BJ (cell line): ENCODE measurements around the gene LCMT1. TPM values are rescaled to one million over a fixed set of nuclear protein-coding genes. Genes with fewer than 3 reads are reported as not detected.

ENCODE experiments used
- CTCF ChIA-PET: fragments of 350-600 bp; formaldehyde crosslinking; extraction: SDS; loops from one replicate; lab custom pipeline; 2021; ENCODE audit warnings: antibody characterized with exemption, inconsistent platforms; lab: Yijun Ruan, JAX
- POLR2A ChIA-PET: fragments of 300-600 bp; sonication (Branson Sonifier 250); formaldehyde crosslinking; extraction: SDS; loops from one replicate; lab custom pipeline; 2021; ENCODE audit warnings: antibody characterized with exemption; lab: Charles Lee
- DNase-seq: peaks from one replicate; pipeline ENCODE4 v3.0.0-alpha.2; 2011; ENCODE audit warnings: low read depth
- H3K27me3 ChIP-seq: 2 replicates; pipeline ENCODE4 v1.6.0; 2011; ENCODE audit warnings: low read length; ENCODE audit not compliant: control insufficient read depth, insufficient read depth
- H3K36me3 ChIP-seq: 2 replicates; pipeline ENCODE4 v1.5.1; 2011; ENCODE audit warnings: low read length; ENCODE audit not compliant: control insufficient read depth, insufficient read depth
- H3K4me3 ChIP-seq: 2 replicates; pipeline ENCODE4 v1.5.1; 2011; ENCODE audit warnings: low read depth, mild to moderate bottlenecking, control low read depth, low read length
- polyA plus RNA-seq: library from polyadenylated mRNA; depleted of rRNA; stranded (reverse); fragments of >200 nt; gene quantifications from 2 replicates; pipeline ENCODE4 v1.2.3, GENCODE V29; 2011
- TF ChIP-seq, protein P1 (sequence below): IDR thresholded peaks from 2 replicates; pipeline ENCODE4 v1.5.1; 2011; ENCODE audit warnings: low read depth, mild to moderate bottlenecking, control low read depth, inconsistent platforms, low read length, moderate library complexity; ENCODE audit not compliant: insufficient read depth

The LCMT1 gene
- polyA plus RNA-seq, 1 experiment = 32.2 TPM

DNA sequence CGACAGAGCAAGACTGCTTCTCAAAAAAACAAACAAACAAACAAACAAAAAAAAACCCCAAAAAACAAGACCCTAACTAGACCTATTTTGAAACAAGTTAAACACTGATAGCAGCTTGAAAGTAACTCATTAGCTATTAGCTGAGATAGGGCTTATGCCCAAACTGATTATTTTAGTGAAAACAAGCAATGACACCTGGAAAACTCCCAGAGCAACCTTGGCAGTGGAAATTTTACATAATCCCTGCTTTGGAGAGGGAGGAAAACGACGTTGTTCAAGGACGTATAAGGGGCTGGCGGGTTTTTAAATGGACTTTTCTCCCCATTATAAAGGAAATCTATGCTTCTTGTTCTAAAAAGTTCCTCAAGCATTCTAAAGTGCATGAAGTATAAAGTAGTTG lies 59.8 kb downstream of the LCMT1 start:
- H3K4me3 ChIP-seq = no peak overlapping the region
- peaks cover 14% of the 10 kb centered on the region for H3K36me3 ChIP-seq
- CTCF ChIA-PET = interaction anchor here (1.2 kb wide), 1 partner anchor 54 kb away, joined by 3 read pairs; no protein-coding TSS in a partner anchor
- no peak for DNase-seq
- no peaks in the 10 kb centered on the region for H3K27me3 ChIP-seq
- TF ChIP-seq, protein P1, sequence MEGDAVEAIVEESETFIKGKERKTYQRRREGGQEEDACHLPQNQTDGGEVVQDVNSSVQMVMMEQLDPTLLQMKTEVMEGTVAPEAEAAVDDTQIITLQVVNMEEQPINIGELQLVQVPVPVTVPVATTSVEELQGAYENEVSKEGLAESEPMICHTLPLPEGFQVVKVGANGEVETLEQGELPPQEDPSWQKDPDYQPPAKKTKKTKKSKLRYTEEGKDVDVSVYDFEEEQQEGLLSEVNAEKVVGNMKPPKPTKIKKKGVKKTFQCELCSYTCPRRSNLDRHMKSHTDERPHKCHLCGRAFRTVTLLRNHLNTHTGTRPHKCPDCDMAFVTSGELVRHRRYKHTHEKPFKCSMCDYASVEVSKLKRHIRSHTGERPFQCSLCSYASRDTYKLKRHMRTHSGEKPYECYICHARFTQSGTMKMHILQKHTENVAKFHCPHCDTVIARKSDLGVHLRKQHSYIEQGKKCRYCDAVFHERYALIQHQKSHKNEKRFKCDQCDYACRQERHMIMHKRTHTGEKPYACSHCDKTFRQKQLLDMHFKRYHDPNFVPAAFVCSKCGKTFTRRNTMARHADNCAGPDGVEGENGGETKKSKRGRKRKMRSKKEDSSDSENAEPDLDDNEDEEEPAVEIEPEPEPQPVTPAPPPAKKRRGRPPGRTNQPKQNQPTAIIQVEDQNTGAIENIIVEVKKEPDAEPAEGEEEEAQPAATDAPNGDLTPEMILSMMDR = no peak
- POLR2A ChIA-PET = no interaction called here

DNA sequence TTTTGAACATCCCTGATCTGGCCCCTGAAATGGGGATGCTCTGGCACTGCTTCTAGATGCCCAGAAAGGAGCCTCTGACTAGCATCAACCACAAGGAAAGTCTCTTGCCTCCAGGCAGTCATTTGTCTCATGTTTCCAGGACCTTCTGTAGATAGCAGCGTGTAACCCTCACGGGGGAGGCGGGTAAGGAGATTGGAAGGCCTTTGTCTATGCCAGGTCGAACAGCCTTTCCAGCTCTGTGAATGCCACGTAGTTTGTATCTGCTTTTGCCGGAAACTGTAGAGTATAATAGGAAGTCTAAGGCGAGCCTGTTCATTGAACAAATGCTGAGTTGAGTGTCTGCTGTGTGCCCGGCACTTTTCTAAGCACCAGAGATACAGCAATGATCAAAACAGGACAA lies 61.3 kb downstream of the LCMT1 start:
- POLR2A ChIA-PET = no interaction called here
- no peak overlapping the region for H3K4me3 ChIP-seq
- CTCF ChIA-PET = no interaction called here
- no peak for DNase-seq
- H3K27me3 ChIP-seq = no peaks in the 10 kb centered on the region
- TF ChIP-seq, protein P1 = no peak
- peaks cover 11% of the 10 kb centered on the region for H3K36me3 ChIP-seq

DNA sequence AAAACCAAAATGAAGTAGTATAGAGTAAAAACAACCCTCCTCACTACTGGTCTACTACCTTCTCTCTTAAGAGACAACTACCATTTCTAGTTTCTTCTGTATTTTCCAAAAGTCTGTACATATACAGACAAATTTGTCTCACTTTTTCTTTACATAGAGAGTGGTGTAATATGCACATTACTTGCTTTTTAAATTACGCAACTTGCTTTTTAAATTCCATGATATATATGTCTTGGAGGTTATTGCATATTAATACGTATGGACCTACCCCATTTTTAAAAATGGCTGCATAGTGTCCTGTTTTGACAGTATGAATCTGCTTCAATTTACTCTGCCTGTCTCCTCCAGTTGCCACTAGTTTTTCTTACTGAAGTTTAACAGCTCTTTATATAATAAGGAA lies 62.7 kb downstream of the LCMT1 start:
- CTCF ChIA-PET = no interaction called here
- H3K36me3 ChIP-seq = peaks cover 10% of the 10 kb centered on the region
- TF ChIP-seq, protein P1 = no peak
- H3K4me3 ChIP-seq = no peak overlapping the region
- no peak for DNase-seq
- POLR2A ChIA-PET = no interaction called here
- no peaks in the 10 kb centered on the region for H3K27me3 ChIP-seq

DNA sequence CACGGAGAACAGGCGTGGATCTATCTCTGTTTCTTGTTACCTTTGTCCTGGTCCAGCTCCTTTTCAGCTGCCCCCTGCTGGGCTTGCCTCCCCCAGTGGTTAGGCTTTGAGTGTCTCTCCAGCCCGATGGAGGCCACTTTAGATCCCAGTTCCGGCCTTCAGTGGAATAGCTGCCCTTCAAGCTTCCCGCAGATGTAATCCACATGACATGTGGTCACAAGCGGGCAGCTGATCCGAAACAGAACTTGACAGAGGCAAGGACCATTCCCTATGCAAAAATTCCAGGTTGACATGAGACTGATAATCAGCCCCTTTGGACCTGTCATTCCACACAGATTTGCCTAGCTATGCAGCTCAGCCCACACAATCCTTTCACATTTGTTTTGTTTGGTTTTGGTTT lies 64.6 kb downstream of the LCMT1 start:
- TF ChIP-seq, protein P1 = no peak
- Histone ChIP-seq H3K36me3 (peaks cover 8% of the 10 kb centered on the region), H3K27me3 (no peaks in the 10 kb centered on the region), H3K4me3 (no peak overlapping the region)
- POLR2A ChIA-PET = no interaction called here
- no peak for DNase-seq
- CTCF ChIA-PET = no interaction called here

DNA sequence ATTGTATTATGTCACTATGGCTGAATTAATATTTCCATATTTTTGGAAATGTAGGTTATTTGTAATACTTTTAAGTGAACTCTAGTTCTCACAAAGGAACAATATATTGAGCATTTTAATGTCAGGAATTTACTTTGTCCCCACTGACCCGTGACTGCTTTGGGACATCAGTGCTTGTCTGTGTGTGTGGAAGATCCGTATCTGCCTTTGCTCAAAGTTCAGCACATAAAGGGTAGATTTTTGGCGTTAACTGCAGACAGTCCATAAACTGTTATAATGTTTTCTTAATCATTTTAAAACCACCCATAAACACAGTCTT lies 65.9 kb downstream of the LCMT1 start:
- TF ChIP-seq, protein P1 = no peak
- H3K36me3 ChIP-seq = peaks cover 8% of the 10 kb centered on the region
- DNase-seq = no peak
- ChIA-PET CTCF (no interaction called here), POLR2A (no interaction called here)
- no peak overlapping the region for H3K4me3 ChIP-seq
- H3K27me3 ChIP-seq = no peaks in the 10 kb centered on the region
